ENCODE data around the gene ILF2. TPM values are rescaled to one million over a fixed set of nuclear protein-coding genes. Genes with fewer than 3 reads are reported as not detected.
"Not testable (repeated sequence)": the region's sequence is repeated elsewhere in the genome, so short reads cannot be mapped to it uniquely, and the experiment has no call there.

ILF2 gene
- total RNA-seq, 1 experiment from 2014 or later = 420 TPM

GRCh38 chr1:153640861-153641260 is 29.9 kb downstream of the ILF2 start:
- no peaks in the 10 kb centered on the region for H3K9me3 ChIP-seq (ENCODE audit: low read depth, low read length, poor library complexity, severe bottlenecking)
- H3K36me3 ChIP-seq (ENCODE audit: insufficient read depth, low read length, poor library complexity, severe bottlenecking) = peaks cover 100% of the 10 kb centered on the region
- intact Hi-C loops (cut with micrococcal nuclease; ENCODE audit: unreplicated experiment) = no loop called here
- CTCF ChIA-PET = no interaction called here
- no TSS peak for BruUV-seq (replicated peaks)
- TF ChIP-seq EZH2 (IDR thresholded peaks at IDR 0.05; ENCODE audit: borderline replicate concordance, low read depth, low read length, poor library complexity, severe bottlenecking) = no peak
- no peak for TF ChIP-seq CTCF (conservative IDR thresholded peaks at IDR 0.05; ENCODE audit: low read depth, low read length)
- H3K4me1 ChIP-seq (ENCODE audit: insufficient read depth, low read length, poor library complexity, severe bottlenecking) = peaks cover 3% of the 10 kb centered on the region
- POLR2A ChIA-PET (ENCODE audit: low non-redundant PET) = no interaction called here
- H3K27me3 ChIP-seq (replicated peaks; ENCODE audit: insufficient read depth, low read depth, low read length, poor library complexity) = no peaks in the 10 kb centered on the region
- H3K4me3 ChIP-seq (ENCODE audit: low read depth, low read length, poor library complexity, severe bottlenecking) = no peak overlapping the region
- H3K27ac ChIP-seq (ENCODE audit: low read depth, low read length, poor library complexity, severe bottlenecking) = no peak overlapping the region
- DNase-seq (ENCODE audit: low spot score) = no peak

- CTCF ChIA-PET; H3K27me3 ChIP-seq (replicated peaks; ENCODE audit: insufficient read depth, low read depth, low read length, poor library complexity); DNase-seq (ENCODE audit: low spot score); H3K9me3 ChIP-seq (ENCODE audit: low read depth, low read length, poor library complexity, severe bottlenecking); H3K4me3 ChIP-seq (ENCODE audit: low read depth, low read length, poor library complexity, severe bottlenecking); BruUV-seq (replicated peaks); intact Hi-C loops (cut with micrococcal nuclease; ENCODE audit: unreplicated experiment); H3K4me1 ChIP-seq (ENCODE audit: insufficient read depth, low read length, poor library complexity, severe bottlenecking); H3K27ac ChIP-seq (ENCODE audit: low read depth, low read length, poor library complexity, severe bottlenecking); POLR2A ChIA-PET (ENCODE audit: low non-redundant PET): not testable (repeated sequence)
- peaks cover 96% of the 10 kb centered on the region for H3K36me3 ChIP-seq (ENCODE audit: insufficient read depth, low read length, poor library complexity, severe bottlenecking)
These were observed 30.6 kb downstream of the ILF2 start for GRCh38 chr1:153640213-153640612.

- Histone ChIP-seq H3K4me3 (ENCODE audit: low read depth, low read length, poor library complexity, severe bottlenecking) (no peak overlapping the region), H3K27me3 (replicated peaks; ENCODE audit: insufficient read depth, low read depth, low read length, poor library complexity) (no peaks in the 10 kb centered on the region), H3K9me3 (ENCODE audit: low read depth, low read length, poor library complexity, severe bottlenecking) (no peaks in the 10 kb centered on the region), H3K4me1 (ENCODE audit: insufficient read depth, low read length, poor library complexity, severe bottlenecking) (peaks cover 8% of the 10 kb centered on the region), H3K27ac (ENCODE audit: low read depth, low read length, poor library complexity, severe bottlenecking) (no peak overlapping the region), H3K36me3 (ENCODE audit: insufficient read depth, low read length, poor library complexity, severe bottlenecking) (peaks cover 86% of the 10 kb centered on the region)
- ChIA-PET POLR2A (ENCODE audit: low non-redundant PET) (no interaction called here), CTCF (no interaction called here)
- intact Hi-C loops (cut with micrococcal nuclease; ENCODE audit: unreplicated experiment) = no loop called here
- DNase-seq (ENCODE audit: low spot score) = no peak
- TF ChIP-seq CTCF (conservative IDR thresholded peaks at IDR 0.05; ENCODE audit: low read depth, low read length) = no peak
- TF ChIP-seq EZH2 (IDR thresholded peaks at IDR 0.05; ENCODE audit: borderline replicate concordance, low read depth, low read length, poor library complexity, severe bottlenecking) = no peak
- BruUV-seq (replicated peaks) = no TSS peak
These were observed 31.5 kb downstream of the ILF2 start for GRCh38 chr1:153639280-153639679.

- no peak overlapping the region for H3K4me3 ChIP-seq (ENCODE audit: low read depth, low read length, poor library complexity, severe bottlenecking)
- intact Hi-C loops (cut with micrococcal nuclease; ENCODE audit: unreplicated experiment) = no loop called here
- H3K36me3 ChIP-seq (ENCODE audit: insufficient read depth, low read length, poor library complexity, severe bottlenecking) = peaks cover 76% of the 10 kb centered on the region
- H3K4me1 ChIP-seq (ENCODE audit: insufficient read depth, low read length, poor library complexity, severe bottlenecking) = peaks cover 8% of the 10 kb centered on the region
- H3K27ac ChIP-seq (ENCODE audit: low read depth, low read length, poor library complexity, severe bottlenecking) = no peak overlapping the region
- TF ChIP-seq EZH2 (IDR thresholded peaks at IDR 0.05; ENCODE audit: borderline replicate concordance, low read depth, low read length, poor library complexity, severe bottlenecking) (no peak), CTCF (conservative IDR thresholded peaks at IDR 0.05; ENCODE audit: low read depth, low read length) (no peak)
- ChIA-PET CTCF (no interaction called here), POLR2A (ENCODE audit: low non-redundant PET) (no interaction called here)
- no peaks in the 10 kb centered on the region for H3K9me3 ChIP-seq (ENCODE audit: low read depth, low read length, poor library complexity, severe bottlenecking)
- BruUV-seq (replicated peaks) = no TSS peak
- no peaks in the 10 kb centered on the region for H3K27me3 ChIP-seq (replicated peaks; ENCODE audit: insufficient read depth, low read depth, low read length, poor library complexity)
- DNase-seq (ENCODE audit: low spot score) = no peak
These were observed 32.5 kb downstream of the ILF2 start for GRCh38 chr1:153638261-153638660.

Data from A673 (cell line).